Measurements from ENCODE around the gene LRIG2. TPM values are rescaled to one million over a fixed set of nuclear protein-coding genes. Genes with fewer than 3 reads are reported as not detected.

Gene LRIG2
- polyA plus RNA-seq, 3 donors = 0.93 to 12.7 (median 0.96) TPM

DNA sequence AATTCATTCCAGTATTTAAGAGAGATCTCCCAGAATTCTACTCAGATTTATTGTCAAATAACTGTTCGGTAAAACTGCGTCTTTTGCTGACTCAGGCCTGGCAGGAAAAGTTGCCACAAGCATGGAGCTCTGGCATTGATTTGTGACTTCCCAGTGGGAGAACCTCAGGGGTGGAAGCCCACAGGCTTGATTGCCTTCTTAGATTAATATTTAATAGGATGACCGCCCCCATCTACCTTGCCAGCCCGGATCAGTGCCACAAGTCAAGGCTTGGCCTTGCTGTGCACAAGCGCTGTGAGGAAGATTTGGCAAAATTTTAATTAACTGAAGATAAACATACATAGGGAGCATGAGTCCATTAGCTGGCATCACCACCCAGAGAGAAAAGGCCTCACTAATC lies 93.5 kb downstream of the LRIG2 start:
- H3K27me3 Mint-ChIP-seq (ENCODE audit: low read depth in 3 of 3) = peaks cover 0 to 6% (median 5%) of the 10 kb centered on the region in 3 donors

DNA sequence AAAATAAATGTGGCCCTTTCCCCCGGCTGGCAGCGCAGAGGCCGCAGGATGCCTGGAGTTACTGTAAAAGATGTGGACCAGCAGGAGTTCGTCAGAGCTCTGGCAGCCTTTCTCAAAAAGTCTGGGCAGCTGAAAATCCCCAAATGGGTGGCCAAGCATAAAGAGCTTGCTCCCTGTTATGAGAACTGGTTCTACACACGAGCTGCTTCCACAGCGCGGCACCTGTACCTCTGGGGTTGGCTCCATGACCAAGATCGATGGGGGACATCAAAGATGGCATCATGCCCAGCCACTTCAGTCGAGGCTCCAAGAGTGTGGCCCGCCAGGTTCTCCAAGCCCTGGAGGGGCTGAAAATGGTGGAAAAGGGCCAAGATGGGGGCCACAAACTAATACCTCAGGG lies 95.9 kb downstream of the LRIG2 start:
- H3K9me3 Mint-ChIP-seq = peaks cover 9 to 26% (median 14%) of the 10 kb centered on the region in 7 donors
- H3K4me1 ChIP-seq (ENCODE audit: control insufficient read depth in 1 of 2, insufficient read depth in 2 of 2, low read length in 2 of 2) = no peaks in the 10 kb centered on the region
- WGBS (ENCODE audit: insufficient coverage) = 88% methylated on average over 10 of the region's 10 CpGs

More for the DNA sequence above, 93.5 kb downstream of the LRIG2 start:
- H3K4me1 Mint-ChIP-seq = peaks cover 2% of the 10 kb centered on the region
- Histone ChIP-seq H3K79me2 (ENCODE audit: insufficient read depth, low read length) (no peaks in the 10 kb centered on the region), H3K4me2 (replicated peaks; ENCODE audit: extremely low read depth, low read length, poor library complexity, severe bottlenecking) (no peak overlapping the region), H3K9ac (ENCODE audit: insufficient read depth, low read length, poor library complexity, severe bottlenecking) (no peak overlapping the region), H4K20me1 (ENCODE audit: insufficient read depth, low read length) (no peaks in the 10 kb centered on the region), H3K27me3 (ENCODE audit: control insufficient read depth in 2 of 2, insufficient read depth in 2 of 2, low read length in 2 of 2) (no peaks in the 10 kb centered on the region), H3K36me3 (replicated peaks in 1 of 2; ENCODE audit: control insufficient read depth in 1 of 2, insufficient read depth in 2 of 2, low read length in 2 of 2) (no peaks in the 10 kb centered on the region), H3K4me3 (replicated peaks in 1 of 3; ENCODE audit: low read depth in 2 of 3, low read length in 3 of 3) (no peak overlapping the region), H3K4me1 (ENCODE audit: control insufficient read depth in 1 of 2, insufficient read depth in 2 of 2, low read length in 2 of 2) (no peaks in the 10 kb centered on the region), H2AFZ (ENCODE audit: insufficient read depth, low read depth, low read length, poor library complexity, severe bottlenecking) (no peak overlapping the region), H3K27ac (ENCODE audit: low read depth in 1 of 2, low read length in 2 of 2) (no peak overlapping the region), H3K9me3 (replicated peaks in 1 of 2; ENCODE audit: control insufficient read depth in 1 of 2, insufficient read depth in 1 of 2, low read length in 2 of 2) (peaks cover 4 to 7% of the 10 kb centered on the region in 2 donors)
- no peak overlapping the region for H3K27ac Mint-ChIP-seq
- no peak for DNase-seq
- intact Hi-C loops (cut with micrococcal nuclease) = no loop called here
- WGBS (ENCODE audit: insufficient coverage) = no CpG with 5 or more reads among the region's 5 CpGs
- peaks cover 2 to 10% (median 5%) of the 10 kb centered on the region in 7 donors for H3K9me3 Mint-ChIP-seq
- TF ChIP-seq, protein P1, sequence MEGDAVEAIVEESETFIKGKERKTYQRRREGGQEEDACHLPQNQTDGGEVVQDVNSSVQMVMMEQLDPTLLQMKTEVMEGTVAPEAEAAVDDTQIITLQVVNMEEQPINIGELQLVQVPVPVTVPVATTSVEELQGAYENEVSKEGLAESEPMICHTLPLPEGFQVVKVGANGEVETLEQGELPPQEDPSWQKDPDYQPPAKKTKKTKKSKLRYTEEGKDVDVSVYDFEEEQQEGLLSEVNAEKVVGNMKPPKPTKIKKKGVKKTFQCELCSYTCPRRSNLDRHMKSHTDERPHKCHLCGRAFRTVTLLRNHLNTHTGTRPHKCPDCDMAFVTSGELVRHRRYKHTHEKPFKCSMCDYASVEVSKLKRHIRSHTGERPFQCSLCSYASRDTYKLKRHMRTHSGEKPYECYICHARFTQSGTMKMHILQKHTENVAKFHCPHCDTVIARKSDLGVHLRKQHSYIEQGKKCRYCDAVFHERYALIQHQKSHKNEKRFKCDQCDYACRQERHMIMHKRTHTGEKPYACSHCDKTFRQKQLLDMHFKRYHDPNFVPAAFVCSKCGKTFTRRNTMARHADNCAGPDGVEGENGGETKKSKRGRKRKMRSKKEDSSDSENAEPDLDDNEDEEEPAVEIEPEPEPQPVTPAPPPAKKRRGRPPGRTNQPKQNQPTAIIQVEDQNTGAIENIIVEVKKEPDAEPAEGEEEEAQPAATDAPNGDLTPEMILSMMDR (IDR thresholded peaks at IDR 0.05) = no peak
- H3K36me3 Mint-ChIP-seq = no peaks in the 10 kb centered on the region
- H3K4me3 Mint-ChIP-seq = no peak overlapping the region

More for the DNA sequence above, 95.9 kb downstream of the LRIG2 start:
- TF ChIP-seq, protein P1 (IDR thresholded peaks at IDR 0.05) = no peak
- Histone ChIP-seq H3K36me3 (replicated peaks in 1 of 2; ENCODE audit: control insufficient read depth in 1 of 2, insufficient read depth in 2 of 2, low read length in 2 of 2) (no peaks in the 10 kb centered on the region), H3K79me2 (ENCODE audit: insufficient read depth, low read length) (no peaks in the 10 kb centered on the region), H4K20me1 (ENCODE audit: insufficient read depth, low read length) (no peaks in the 10 kb centered on the region), H3K4me3 (replicated peaks in 1 of 3; ENCODE audit: low read depth in 2 of 3, low read length in 3 of 3) (no peak overlapping the region), H3K27me3 (ENCODE audit: control insufficient read depth in 2 of 2, insufficient read depth in 2 of 2, low read length in 2 of 2) (no peaks in the 10 kb centered on the region), H2AFZ (ENCODE audit: insufficient read depth, low read depth, low read length, poor library complexity, severe bottlenecking) (no peak overlapping the region), H3K4me2 (replicated peaks; ENCODE audit: extremely low read depth, low read length, poor library complexity, severe bottlenecking) (no peak overlapping the region), H3K9me3 (replicated peaks in 1 of 2; ENCODE audit: control insufficient read depth in 1 of 2, insufficient read depth in 1 of 2, low read length in 2 of 2) (peaks cover 6 to 19% of the 10 kb centered on the region in 2 donors), H3K9ac (ENCODE audit: insufficient read depth, low read length, poor library complexity, severe bottlenecking) (no peak overlapping the region), H3K27ac (ENCODE audit: low read depth in 1 of 2, low read length in 2 of 2) (no peak overlapping the region)
- no peak overlapping the region for H3K4me3 Mint-ChIP-seq
- intact Hi-C loops (cut with micrococcal nuclease) = no loop called here
- no peak for DNase-seq
- no peaks in the 10 kb centered on the region for H3K4me1 Mint-ChIP-seq
- no peak overlapping the region for H3K27ac Mint-ChIP-seq
- H3K36me3 Mint-ChIP-seq = no peaks in the 10 kb centered on the region
- H3K27me3 Mint-ChIP-seq (ENCODE audit: low read depth in 3 of 3) = peaks cover 0 to 1% (median 0%) of the 10 kb centered on the region in 3 donors

Data from CD14-positive monocyte (primary cell).